SK-N-SH (cell line): ENCODE measurements around the gene BCL2L15. TPM values are rescaled to one million over a fixed set of nuclear protein-coding genes. Genes with fewer than 3 reads are reported as not detected.
A peak's percentile ranks its signal among the peaks of the same experiment; 100 is the strongest.

Experiments
- CTCF ChIA-PET: fragments of 300-600, 350-600 bp; formaldehyde crosslinking; extraction: SDS; loops from one replicate; lab custom pipeline; 2021; lab: Yijun Ruan, JAX
- POLR2A ChIA-PET: fragments of 350-600 bp; sonication (Branson Sonifier 250); formaldehyde crosslinking; extraction: SDS; loops from one replicate; lab custom pipeline; 2020; ENCODE audit warnings: antibody characterized with exemption, inconsistent platforms; lab: Yijun Ruan, JAX
- DNase-seq: peaks from one replicate; pipeline ENCODE4 v3.0.0; 2012
- H2AFZ ChIP-seq: fragments of 200-600 bp; sonication (generic); 2 replicates; pipeline ENCODE4 v1.8.1; 2016; ENCODE audit warnings: antibody characterized with exemption, mild to moderate bottlenecking, low read depth
- H3F3A ChIP-seq: fragments of 200-600 bp; sonication (generic); replicated peaks from 2 replicates; pipeline ENCODE3; 2016; ENCODE audit warnings: antibody characterized with exemption, mild to moderate bottlenecking; ENCODE audit not compliant: insufficient read depth
- H3K27ac ChIP-seq, 2 experiments: fragments of 200-500 bp in 1 of 2; fragments of 200-600 bp in 1 of 2; sonication (Bioruptor generic) in 1 of 2; sonication (generic), shearing (Covaris generic) in 1 of 2; 2 replicates each; pipeline versions ENCODE4 v1.5.1 to v1.6.1; 2014 to 2016; ENCODE audit warnings: low read depth in 2 of 2, inconsistent platforms in 1 of 2, low read length in 1 of 2, mild to moderate bottlenecking in 1 of 2, mixed read lengths in 1 of 2
- H3K27me3 ChIP-seq: fragments of 200-600 bp; sonication (generic), shearing (Covaris generic); 2 replicates; pipeline ENCODE4 v1.6.1; 2016; ENCODE audit warnings: mixed run types; ENCODE audit not compliant: insufficient read depth
- H3K36me3 ChIP-seq, 2 experiments: fragments of 200-500 bp in 1 of 2; fragments of 200-600 bp in 1 of 2; sonication (Bioruptor generic) in 1 of 2; sonication (generic) in 1 of 2; replicated peaks in 1 of 2; 2 replicates each; pipeline versions ENCODE3 to v1.5.1; 2014 to 2016; ENCODE audit warnings: low read length in 1 of 2, mild to moderate bottlenecking in 1 of 2; ENCODE audit not compliant: insufficient read depth in 2 of 2, control insufficient read depth in 1 of 2
- H3K4me1 ChIP-seq, 2 experiments: fragments of 200-500 bp in 1 of 2; fragments of 200-600 bp in 1 of 2; sonication (Bioruptor generic) in 1 of 2; sonication (generic), shearing (Covaris generic) in 1 of 2; 2 replicates each; pipeline versions ENCODE4 v1.5.1 to v1.6.1; 2014 to 2016; ENCODE audit warnings: low read depth in 1 of 2, low read length in 1 of 2, mixed run types in 1 of 2; ENCODE audit not compliant: insufficient read depth in 2 of 2, control insufficient read depth in 1 of 2
- H3K4me2 ChIP-seq: fragments of 200-600 bp; sonication (generic), shearing (Covaris generic); 2 replicates; pipeline ENCODE4 v1.6.1; 2017; ENCODE audit warnings: mixed run types
- H3K4me3 ChIP-seq, 2 experiments: fragments of 200-500 bp in 1 of 2; fragments of 200-600 bp in 1 of 2; sonication (Bioruptor generic) in 1 of 2; sonication (generic), shearing (Covaris generic) in 1 of 2; 2 replicates each; pipeline versions ENCODE4 v1.5.1 to v1.8.1; 2014 to 2016; ENCODE audit warnings: low read depth in 2 of 2, inconsistent platforms in 1 of 2, low read length in 1 of 2, mild to moderate bottlenecking in 1 of 2, mixed read lengths in 1 of 2, moderate library complexity in 1 of 2
- H3K79me2 ChIP-seq: fragments of 200-600 bp; sonication (generic); 2 replicates; pipeline ENCODE4 v1.8.1; 2017; ENCODE audit warnings: mild to moderate bottlenecking; ENCODE audit not compliant: insufficient read depth
- H3K9ac ChIP-seq: fragments of 200-600 bp; sonication (generic); 2 replicates; pipeline ENCODE4 v1.6.1; 2017; ENCODE audit warnings: mixed run types
- H3K9me2 ChIP-seq: fragments of 200-600 bp; sonication (generic); 2 replicates; pipeline ENCODE4 v1.6.1; 2017; ENCODE audit warnings: mixed run types
- H3K9me3 ChIP-seq: fragments of 200-600 bp; sonication (generic); 2 replicates; pipeline ENCODE4 v1.6.1; 2017; ENCODE audit warnings: mixed run types, mild to moderate bottlenecking, moderate library complexity
- H4K20me1 ChIP-seq: fragments of 200-600 bp; sonication (generic); 2 replicates; pipeline ENCODE4 v1.6.1; 2017; ENCODE audit warnings: mild to moderate bottlenecking, mixed run types; ENCODE audit not compliant: insufficient read depth
- EP300 ChIP-seq, 2 experiments: IDR thresholded peaks; 2 replicates each; pipeline versions ENCODE4 v1.4.0 to v1.6.1; 2012; ENCODE audit warnings: borderline replicate concordance in 1 of 2, low read depth in 1 of 2, low read length in 1 of 2
- FOXJ3 ChIP-seq: sonication (generic); formaldehyde crosslinking; IDR thresholded peaks from 2 replicates; pipeline ENCODE4 v1.5.1; 2020; ENCODE audit warnings: mild to moderate bottlenecking, missing genetic modification reagents
- JUND ChIP-seq: IDR thresholded peaks from 2 replicates; pipeline ENCODE4 v1.4.0; 2012
- NFIC ChIP-seq: IDR thresholded peaks from 2 replicates; pipeline ENCODE4 v1.4.0; 2012; ENCODE audit warnings: borderline replicate concordance
- NRF1 ChIP-seq: IDR thresholded peaks from 2 replicates; pipeline ENCODE4 v1.6.1; 2012; ENCODE audit warnings: low read depth, mild to moderate bottlenecking, low read length
- RAD21 ChIP-seq: IDR thresholded peaks from 2 replicates; pipeline ENCODE4 v1.6.1; 2012; ENCODE audit warnings: mild to moderate bottlenecking, low read length
- RXRA ChIP-seq: IDR thresholded peaks from 2 replicates; pipeline ENCODE4 v1.4.0; 2012; ENCODE audit warnings: low read depth, mild to moderate bottlenecking, borderline replicate concordance
- SIN3A ChIP-seq: IDR thresholded peaks from 2 replicates; pipeline ENCODE4 v1.6.1; 2012; ENCODE audit warnings: low read depth, mild to moderate bottlenecking, low read length, moderate library complexity, borderline replicate concordance
- SMC3 ChIP-seq: IDR thresholded peaks from 2 replicates; pipeline ENCODE4 v1.6.1; 2012; ENCODE audit warnings: low read depth, low read length, improper control_type of control experiment
- WGBS: methylation state at CpG from one replicate; pipeline ENCODE4 v1.1.6; 2017; ENCODE audit warnings: low lambda C conversion rate; 5-methylcytosine and 5-hydroxymethylcytosine counted together
- polyA plus RNA-seq, 3 experiments: library from polyadenylated mRNA; depleted of rRNA; stranded (reverse); fragments of >200 nt; gene quantifications; 2 replicates each; pipeline ENCODE4 v1.2.3, GENCODE V29; 2012
- TF ChIP-seq, protein P1 (sequence below): fragments of 150-350 bp; IDR thresholded peaks from 2 replicates; pipeline ENCODE4 v1.6.1; 2016; ENCODE audit warnings: mild to moderate bottlenecking, low read depth, low read length
- TF ChIP-seq, protein P2 (sequence below): fragments of 200-600 bp; sonication (generic); IDR thresholded peaks from 2 replicates; pipeline ENCODE4 v1.6.1; 2017; ENCODE audit warnings: antibody characterized with exemption, mild to moderate bottlenecking, moderate library complexity

BCL2L15 gene
- polyA plus RNA-seq, 1 of the 3 experiments (the other 2 are of a cell fraction), result 0.02 TPM

DNA sequence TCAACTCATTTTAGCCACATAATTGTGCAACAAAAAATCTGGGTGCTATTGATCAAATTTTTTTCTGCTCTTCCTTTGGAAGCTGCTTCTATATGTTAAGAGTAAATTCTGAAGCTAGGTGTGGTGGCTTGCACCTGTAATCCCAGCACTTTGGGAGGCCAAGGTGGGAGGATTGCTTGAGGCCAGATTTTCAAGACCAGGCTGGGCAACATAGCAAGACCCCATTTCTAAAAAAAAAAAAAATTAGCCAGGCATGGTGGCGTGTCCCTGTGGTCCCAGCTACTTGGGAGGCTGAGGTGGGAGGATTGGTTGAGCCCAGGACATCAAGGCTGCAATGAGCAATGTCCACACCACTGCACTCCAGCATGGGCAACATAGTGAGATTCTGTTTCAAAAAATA, 50.8 kb downstream of the BCL2L15 start:
- H3K4me1 ChIP-seq, result 0 out of 4 replicates have a peak, but pooled peaks cover 0 to under 1% of the 10 kb centered on the region in 2 experiments
- TF ChIP-seq, protein P1, sequence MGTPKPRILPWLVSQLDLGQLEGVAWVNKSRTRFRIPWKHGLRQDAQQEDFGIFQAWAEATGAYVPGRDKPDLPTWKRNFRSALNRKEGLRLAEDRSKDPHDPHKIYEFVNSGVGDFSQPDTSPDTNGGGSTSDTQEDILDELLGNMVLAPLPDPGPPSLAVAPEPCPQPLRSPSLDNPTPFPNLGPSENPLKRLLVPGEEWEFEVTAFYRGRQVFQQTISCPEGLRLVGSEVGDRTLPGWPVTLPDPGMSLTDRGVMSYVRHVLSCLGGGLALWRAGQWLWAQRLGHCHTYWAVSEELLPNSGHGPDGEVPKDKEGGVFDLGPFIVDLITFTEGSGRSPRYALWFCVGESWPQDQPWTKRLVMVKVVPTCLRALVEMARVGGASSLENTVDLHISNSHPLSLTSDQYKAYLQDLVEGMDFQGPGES, result no peak
- TF ChIP-seq NFIC (no peak), SIN3A (no peak), JUND (no peak), SMC3 (no peak), RAD21 (no peak), EP300 (IDR thresholded peaks at IDR 0.05; ENCODE audit: borderline replicate concordance in 1 of 2, low read depth in 1 of 2, low read length in 1 of 2) (no peak)
- TF ChIP-seq, protein P2, sequence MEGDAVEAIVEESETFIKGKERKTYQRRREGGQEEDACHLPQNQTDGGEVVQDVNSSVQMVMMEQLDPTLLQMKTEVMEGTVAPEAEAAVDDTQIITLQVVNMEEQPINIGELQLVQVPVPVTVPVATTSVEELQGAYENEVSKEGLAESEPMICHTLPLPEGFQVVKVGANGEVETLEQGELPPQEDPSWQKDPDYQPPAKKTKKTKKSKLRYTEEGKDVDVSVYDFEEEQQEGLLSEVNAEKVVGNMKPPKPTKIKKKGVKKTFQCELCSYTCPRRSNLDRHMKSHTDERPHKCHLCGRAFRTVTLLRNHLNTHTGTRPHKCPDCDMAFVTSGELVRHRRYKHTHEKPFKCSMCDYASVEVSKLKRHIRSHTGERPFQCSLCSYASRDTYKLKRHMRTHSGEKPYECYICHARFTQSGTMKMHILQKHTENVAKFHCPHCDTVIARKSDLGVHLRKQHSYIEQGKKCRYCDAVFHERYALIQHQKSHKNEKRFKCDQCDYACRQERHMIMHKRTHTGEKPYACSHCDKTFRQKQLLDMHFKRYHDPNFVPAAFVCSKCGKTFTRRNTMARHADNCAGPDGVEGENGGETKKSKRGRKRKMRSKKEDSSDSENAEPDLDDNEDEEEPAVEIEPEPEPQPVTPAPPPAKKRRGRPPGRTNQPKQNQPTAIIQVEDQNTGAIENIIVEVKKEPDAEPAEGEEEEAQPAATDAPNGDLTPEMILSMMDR, result no peak
- H2AFZ ChIP-seq, result no peak overlapping the region; the same call in 1 of the 2 replicates
- no peaks in the 10 kb centered on the region for H3K79me2 ChIP-seq
- H3K27me3 ChIP-seq, result no peaks in the 10 kb centered on the region
- H3K9ac ChIP-seq, result no peak overlapping the region
- H4K20me1 ChIP-seq, result no peaks in the 10 kb centered on the region
- H3K9me3 ChIP-seq, result no peaks in the 10 kb centered on the region
- CTCF ChIA-PET, result interaction anchor here (0.6 to 2.4 kb wide), 18 partner anchors 14 to 446 kb away, joined by 3 to 14 read pairs (median 5); partner anchors contain the start of genes AP4B1 and OLFML3
- no peak overlapping the region for H3K4me2 ChIP-seq
- H3K36me3 ChIP-seq, result no peaks in the 10 kb centered on the region
- no peaks in the 10 kb centered on the region for H3F3A ChIP-seq
- POLR2A ChIA-PET, result no interaction called here
- 71% methylated on average over 1 of the region's 1 CpG for WGBS
- no peaks in the 10 kb centered on the region for H3K9me2 ChIP-seq
- DNase-seq, result no peak
- no peak overlapping the region for H3K27ac ChIP-seq
- no peak overlapping the region for H3K4me3 ChIP-seq

DNA sequence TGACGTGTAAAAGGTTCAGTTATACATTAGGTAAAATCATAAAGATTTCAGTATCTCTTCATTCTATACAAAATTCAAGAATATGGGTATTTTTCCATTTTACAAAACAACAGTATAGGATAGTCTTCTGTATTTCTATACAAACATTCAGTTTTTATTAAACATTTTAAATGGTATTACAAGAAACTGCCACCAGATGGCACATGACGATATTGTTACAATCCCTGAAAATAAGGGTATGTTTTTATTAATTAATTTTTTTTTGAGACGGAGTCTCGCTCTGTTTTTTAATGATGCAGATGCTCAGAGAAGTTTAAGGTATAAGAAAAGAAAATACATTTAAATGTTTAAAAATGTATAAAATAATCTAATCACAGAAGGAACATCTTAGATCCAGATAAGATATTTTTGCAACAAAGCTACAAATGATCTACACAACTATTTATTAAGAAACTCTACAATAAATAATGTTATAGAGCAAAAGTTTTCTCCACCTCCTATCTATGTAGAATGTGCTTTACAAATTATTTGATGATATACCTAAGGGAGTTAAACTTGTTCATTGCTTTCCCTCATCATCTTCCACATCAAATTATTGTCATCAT, 51.6 kb downstream of the BCL2L15 start:
- DNase-seq, result peak; percentile 51
- POLR2A ChIA-PET, result no interaction called here
- WGBS, result 5% methylated on average over 4 of the region's 4 CpGs

More for the DNA sequence above, 51.6 kb downstream of the BCL2L15 start:
- CTCF ChIA-PET, result interaction anchor here (0.6 to 2.4 kb wide), 30 partner anchors 12 to 447 kb away, joined by 3 to 14 read pairs (median 4); partner anchors contain the start of genes AP4B1, HIPK1, OLFML3 and RSBN1
- no peak overlapping the region for H3K9ac ChIP-seq
- no peak overlapping the region for H3K27ac ChIP-seq
- no peaks in the 10 kb centered on the region for H3K27me3 ChIP-seq
- H3K79me2 ChIP-seq, result no peaks in the 10 kb centered on the region
- peak overlapping the region; percentile 62; the same call in 1 of the 2 replicates for H2AFZ ChIP-seq
- no peaks in the 10 kb centered on the region for H3K9me2 ChIP-seq
- TF ChIP-seq RAD21, result peak; percentile 70
- no peak for TF ChIP-seq FOXJ3 (CRISPR knock-in tag)
- TF ChIP-seq RXRA, result no peak
- TF ChIP-seq SMC3, result peak; percentile 53
- TF ChIP-seq, protein P2, result peak; percentile 71
- no peak for TF ChIP-seq NRF1
- no peak for TF ChIP-seq NFIC
- no peaks in the 10 kb centered on the region for H4K20me1 ChIP-seq
- H3K9me3 ChIP-seq, result no peaks in the 10 kb centered on the region
- H3F3A ChIP-seq, result peaks cover 3% of the 10 kb centered on the region
- peaks cover 0 to 6% of the 10 kb centered on the region in 2 experiments; a peak in 1 of 4 replicates for H3K4me1 ChIP-seq
- H3K4me2 ChIP-seq, result no peak overlapping the region
- no peaks in the 10 kb centered on the region for H3K36me3 ChIP-seq
- no peak overlapping the region; a peak in 1 of 4 replicates for H3K4me3 ChIP-seq
